Fibroblast of mammary gland (primary cell): ENCODE data around the gene TMEM184A.

Experiments
- DNase-seq: peaks from one replicate; pipeline ENCODE4 v3.0.0-alpha.2; 2010; ENCODE audit warnings: low read depth
- H3K4me3 ChIP-seq: 2 replicates; pipeline ENCODE4 v1.5.1; 2011; ENCODE audit warnings: low read depth, mild to moderate bottlenecking, low read length, moderate library complexity; ENCODE audit not compliant: control insufficient read depth
- CTCF ChIP-seq: conservative IDR thresholded peaks from 2 replicates; pipeline ENCODE4 v1.5.1; 2011; ENCODE audit warnings: low read depth, low read length, inconsistent platforms; ENCODE audit not compliant: control insufficient read depth, insufficient read depth

Gene TMEM184A

GRCh38 chr7:1509226-1509625 lies 46.8 kb downstream of the TMEM184A start:
- no peak for TF ChIP-seq CTCF
- H3K4me3 ChIP-seq: no peak overlapping the region
- DNase-seq: no peak

GRCh38 chr7:1508277-1508758 lies 47.7 kb downstream of the TMEM184A start:
- no peak for DNase-seq
- no peak for TF ChIP-seq CTCF

GRCh38 chr7:1505731-1506550 lies 50.1 kb downstream of the TMEM184A start:
- H3K4me3 ChIP-seq: no peak overlapping the region
- TF ChIP-seq CTCF: no peak
- no peak for DNase-seq

More at GRCh38 chr7:1508277-1508758, 47.7 kb downstream of the TMEM184A start:
- no peak overlapping the region for H3K4me3 ChIP-seq

GRCh38 chr7:1503816-1504775 lies 51.9 kb downstream of the TMEM184A start, which contains the start of gene INTS1:
Gene INTS1 (minus strand): TSS chr7:1504389. CDS start chr7:1503960, 429 bp downstream.
- DNase-seq: peak; percentile 84
- no peak for TF ChIP-seq CTCF
- H3K4me3 ChIP-seq: peak within 1 kb of the TSS; percentile 73

GRCh38 chr7:1503390-1503789 lies 52.6 kb downstream of the TMEM184A start:
- no peak for DNase-seq
- peak overlapping the region; percentile 73 for H3K4me3 ChIP-seq
- TF ChIP-seq CTCF: no peak

GRCh38 chr7:1502845-1503244 lies 53.2 kb downstream of the TMEM184A start:
- H3K4me3 ChIP-seq: peak overlapping the region; percentile 73
- no peak for TF ChIP-seq CTCF

More at GRCh38 chr7:1502845-1503244, 53.2 kb downstream of the TMEM184A start:
- DNase-seq: no peak
